RWPE2 (cell line): ENCODE results near the gene SMPD1.

Experiments
- ATAC-seq: fragments of 200-7000 bp; cut with Tn5 transposase; 3 replicates; pipeline ENCODE4 v1.9.1; 2021; ENCODE audit warnings: low read depth
- DNase-seq: peaks from one replicate; pipeline ENCODE4 v3.0.0-alpha.2; 2020; ENCODE audit warnings: low spot score
- H3K27ac ChIP-seq: fragments of 450-650 bp; 2 replicates; pipeline ENCODE4 v1.5.1; 2017; ENCODE audit warnings: mild to moderate bottlenecking; ENCODE audit not compliant: poor library complexity, severe bottlenecking
- H3K27me3 ChIP-seq: fragments of 250-450 bp; sonication (Bioruptor Pico); 2 replicates; pipeline ENCODE4 v1.5.1; 2021; ENCODE audit warnings: mild to moderate bottlenecking, moderate library complexity; ENCODE audit not compliant: insufficient read depth, poor library complexity, severe bottlenecking
- H3K36me3 ChIP-seq: fragments of 250-450 bp; sonication (Bioruptor Pico); 2 replicates; pipeline ENCODE4 v1.5.1; 2020; ENCODE audit warnings: low read depth, mild to moderate bottlenecking, moderate library complexity
- H3K4me1 ChIP-seq: fragments of 250-450 bp; sonication (Bioruptor Pico); 2 replicates; pipeline ENCODE4 v1.5.1; 2021; ENCODE audit warnings: mild to moderate bottlenecking, moderate library complexity; ENCODE audit not compliant: insufficient read depth, poor library complexity, severe bottlenecking
- H3K4me3 ChIP-seq: fragments of 250-450 bp; sonication (Bioruptor Pico); 2 replicates; pipeline ENCODE4 v1.5.1; 2021; ENCODE audit warnings: mild to moderate bottlenecking, moderate library complexity; ENCODE audit not compliant: severe bottlenecking
- H3K9me3 ChIP-seq: fragments of 250-450 bp; sonication (Bioruptor Pico); 2 replicates; pipeline ENCODE4 v1.5.1; 2021; ENCODE audit warnings: mild to moderate bottlenecking, moderate library complexity; ENCODE audit not compliant: severe bottlenecking
- CTCF ChIP-seq: fragments of 450-650 bp; IDR thresholded peaks from one replicate; pipeline ENCODE4 v1.5.1; 2017; ENCODE audit warnings: mild to moderate bottlenecking, moderate library complexity; ENCODE audit not compliant: poor library complexity, severe bottlenecking

The SMPD1 gene

GRCh38 chr11:6420677-6421076, 30.4 kb downstream of the SMPD1 start:
- Histone ChIP-seq H3K27me3 (no peaks in the 10 kb centered on the region), H3K36me3 (no peaks in the 10 kb centered on the region), H3K4me3 (no peak overlapping the region), H3K4me1 (peaks cover 3% of the 10 kb centered on the region), H3K9me3 (no peaks in the 10 kb centered on the region), H3K27ac (no peak overlapping the region)
- TF ChIP-seq CTCF = no peak
- DNase-seq (no peak), ATAC-seq (no peak)

DNA sequence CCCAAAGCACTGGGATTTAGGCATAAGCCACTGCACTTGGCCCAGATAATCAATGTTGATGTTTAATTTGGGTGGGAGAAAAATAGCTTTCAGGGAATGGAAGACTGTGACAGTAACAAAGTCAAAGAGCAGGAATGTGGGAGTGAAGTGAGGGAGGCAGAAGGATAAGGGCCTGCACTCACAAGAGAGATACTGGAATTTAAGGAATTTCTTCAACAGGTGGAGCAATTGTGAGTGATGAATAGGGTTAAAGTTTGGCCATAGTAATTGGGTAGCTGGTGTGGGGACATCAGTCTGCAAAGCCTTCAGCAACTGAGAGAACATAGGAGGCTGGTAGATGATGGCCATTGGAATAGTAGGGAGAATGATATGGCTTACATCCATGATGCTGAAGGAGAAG, 37.2 kb downstream of the SMPD1 start:
- Histone ChIP-seq H3K36me3 (no peaks in the 10 kb centered on the region), H3K9me3 (no peaks in the 10 kb centered on the region), H3K4me1 (peaks cover 4% of the 10 kb centered on the region), H3K4me3 (no peak overlapping the region), H3K27ac (no peak overlapping the region), H3K27me3 (no peaks in the 10 kb centered on the region)
- DNase-seq (no peak), ATAC-seq (no peak)
- no peak for TF ChIP-seq CTCF

DNA sequence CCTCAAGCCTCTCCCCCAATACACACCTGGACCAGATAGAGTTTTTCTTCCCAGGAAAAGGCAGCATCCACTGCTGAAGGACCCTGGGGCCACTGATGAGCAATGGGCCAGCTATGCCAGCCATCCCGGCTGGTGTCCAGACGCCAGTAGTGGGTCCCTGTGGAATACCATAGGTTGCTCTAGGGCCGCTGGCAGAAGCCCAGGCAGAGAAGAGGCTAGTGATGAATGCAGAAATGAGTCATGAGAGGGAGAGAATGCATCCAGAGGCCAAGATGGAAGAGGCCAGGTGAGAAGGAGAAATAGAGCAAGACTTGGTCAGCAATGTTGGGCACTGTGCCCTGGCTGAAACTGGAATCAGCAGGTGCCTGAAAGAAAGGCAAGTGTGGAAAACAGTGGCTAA, 41.6 kb downstream of the SMPD1 start:
- ATAC-seq = peak; percentile 97
- Histone ChIP-seq H3K27ac (peak overlapping the region; percentile 26), H3K4me1 (peaks cover 4% of the 10 kb centered on the region), H3K9me3 (no peaks in the 10 kb centered on the region), H3K27me3 (no peaks in the 10 kb centered on the region), H3K36me3 (no peaks in the 10 kb centered on the region), H3K4me3 (no peak overlapping the region)
- peak; percentile 92 for DNase-seq
- TF ChIP-seq CTCF = no peak

GRCh38 chr11:6433998-6434660, 43.9 kb downstream of the SMPD1 start:
- Histone ChIP-seq H3K27ac (no peak overlapping the region), H3K4me1 (peaks cover 4% of the 10 kb centered on the region), H3K9me3 (no peaks in the 10 kb centered on the region), H3K36me3 (no peaks in the 10 kb centered on the region), H3K4me3 (no peak overlapping the region), H3K27me3 (no peaks in the 10 kb centered on the region)
- no peak for DNase-seq
- no peak for ATAC-seq
- TF ChIP-seq CTCF = no peak

DNA sequence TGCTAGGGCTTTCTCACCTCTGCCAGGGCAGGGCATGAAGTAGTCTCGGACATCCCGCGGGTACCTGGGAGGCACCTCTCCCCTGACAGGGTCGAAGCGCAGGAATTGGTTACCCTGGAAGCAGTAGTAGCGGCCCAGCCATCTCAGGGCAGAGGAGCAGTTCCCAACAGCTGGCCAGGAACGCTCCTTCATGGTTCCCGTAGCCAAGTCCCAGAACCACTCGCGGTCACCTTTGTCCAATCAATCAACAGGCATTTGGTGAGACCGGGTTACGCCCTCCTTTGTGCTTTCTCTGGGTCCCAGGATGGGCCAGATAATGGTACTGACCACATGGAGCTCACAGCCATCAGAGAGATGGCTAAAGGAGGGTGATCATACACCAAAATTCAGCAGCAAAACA, 47.1 kb downstream of the SMPD1 start:
- no peaks in the 10 kb centered on the region for H3K4me1 ChIP-seq
- no peak for ATAC-seq

More for the DNA sequence above, 47.1 kb downstream of the SMPD1 start:
- H3K9me3 ChIP-seq = no peaks in the 10 kb centered on the region
- no peak overlapping the region for H3K4me3 ChIP-seq
- no peaks in the 10 kb centered on the region for H3K27me3 ChIP-seq
- no peak overlapping the region for H3K27ac ChIP-seq
- no peak for DNase-seq
- TF ChIP-seq CTCF = no peak
- no peaks in the 10 kb centered on the region for H3K36me3 ChIP-seq
